Skin epidermis (tissue), 12 donors: ENCODE data around the gene TMEM132D.

Experiments used
- H3K27ac ChIP-seq, 21 experiments: fragments of 200-600 bp; sonication (generic) in 11 of 21; one replicate each; pipeline ENCODE4 v1.5.0; 2020; ENCODE audit warnings: mild to moderate bottlenecking in 3 of 21, inconsistent platforms in 2 of 21, moderate library complexity in 2 of 21
- H3K4me3 ChIP-seq, 7 experiments: fragments of 200-600 bp; sonication (generic) in 2 of 7; one replicate each; pipeline ENCODE4 v1.5.0; 2020; ENCODE audit warnings: inconsistent platforms in 2 of 7, mild to moderate bottlenecking in 2 of 7, moderate library complexity in 1 of 7

The TMEM132D gene

GRCh38 chr12:129325566-129325965, 578.3 kb downstream of the TMEM132D start:
- no peak overlapping the region for H3K27ac ChIP-seq
- no peak overlapping the region for H3K4me3 ChIP-seq

GRCh38 chr12:129312048-129312447, 591.8 kb downstream of the TMEM132D start:
- no peak overlapping the region for H3K4me3 ChIP-seq
- H3K27ac ChIP-seq = no peak overlapping the region

GRCh38 chr12:129310346-129310745, 593.5 kb downstream of the TMEM132D start:
- no peak overlapping the region for H3K4me3 ChIP-seq
- no peak overlapping the region for H3K27ac ChIP-seq

GRCh38 chr12:129305851-129306250, 598.0 kb downstream of the TMEM132D start:
- H3K27ac ChIP-seq = no peak overlapping the region
- no peak overlapping the region for H3K4me3 ChIP-seq

- Histone ChIP-seq H3K27ac (no peak overlapping the region), H3K4me3 (no peak overlapping the region)
Observed at GRCh38 chr12:129304529-129304928, 599.3 kb downstream of the TMEM132D start.

- Histone ChIP-seq H3K4me3 (no peak overlapping the region), H3K27ac (no peak overlapping the region)
Observed at GRCh38 chr12:129300011-129300410, 603.8 kb downstream of the TMEM132D start.

- no peak overlapping the region for H3K27ac ChIP-seq
- no peak overlapping the region for H3K4me3 ChIP-seq
Observed at GRCh38 chr12:129298921-129299320, 604.9 kb downstream of the TMEM132D start.

GRCh38 chr12:129296671-129297070, 607.2 kb downstream of the TMEM132D start:
- no peak overlapping the region for H3K4me3 ChIP-seq
- no peak overlapping the region for H3K27ac ChIP-seq

- no peak overlapping the region for H3K4me3 ChIP-seq
Observed at GRCh38 chr12:129294868-129295267, 609.0 kb downstream of the TMEM132D start.

GRCh38 chr12:129279771-129280170, 624.1 kb downstream of the TMEM132D start:
- no peak overlapping the region for H3K27ac ChIP-seq
- no peak overlapping the region for H3K4me3 ChIP-seq

More at GRCh38 chr12:129294868-129295267, 609.0 kb downstream of the TMEM132D start:
- H3K27ac ChIP-seq = no peak overlapping the region

- no peak overlapping the region for H3K27ac ChIP-seq
- H3K4me3 ChIP-seq = no peak overlapping the region
Observed at GRCh38 chr12:129276361-129277060, 627.3 kb downstream of the TMEM132D start.

- no peak overlapping the region for H3K27ac ChIP-seq
Observed at GRCh38 chr12:129269756-129270495, 633.9 kb downstream of the TMEM132D start.

GRCh38 chr12:129258781-129259318, 645.0 kb downstream of the TMEM132D start:
- H3K4me3 ChIP-seq = no peak overlapping the region

More at GRCh38 chr12:129269756-129270495, 633.9 kb downstream of the TMEM132D start:
- no peak overlapping the region for H3K4me3 ChIP-seq

GRCh38 chr12:129257524-129257923, 646.3 kb downstream of the TMEM132D start:
- Histone ChIP-seq H3K4me3 (no peak overlapping the region), H3K27ac (no peak overlapping the region)

More at GRCh38 chr12:129258781-129259318, 645.0 kb downstream of the TMEM132D start:
- H3K27ac ChIP-seq = no peak overlapping the region

GRCh38 chr12:129246630-129247029, 657.2 kb downstream of the TMEM132D start:
- Histone ChIP-seq H3K4me3 (no peak overlapping the region), H3K27ac (no peak overlapping the region)

- Histone ChIP-seq H3K27ac (no peak overlapping the region), H3K4me3 (no peak overlapping the region)
Observed at GRCh38 chr12:129245769-129246168, 658.1 kb downstream of the TMEM132D start.

GRCh38 chr12:129241852-129242251, 662.0 kb downstream of the TMEM132D start:
- Histone ChIP-seq H3K4me3 (no peak overlapping the region), H3K27ac (no peak overlapping the region)

GRCh38 chr12:129237881-129238280, 665.9 kb downstream of the TMEM132D start:
- no peak overlapping the region for H3K4me3 ChIP-seq
- no peak overlapping the region for H3K27ac ChIP-seq

GRCh38 chr12:129234209-129234608, 669.6 kb downstream of the TMEM132D start:
- Histone ChIP-seq H3K27ac (no peak overlapping the region), H3K4me3 (no peak overlapping the region)

GRCh38 chr12:129231491-129231890, 672.3 kb downstream of the TMEM132D start:
- Histone ChIP-seq H3K27ac (no peak overlapping the region), H3K4me3 (no peak overlapping the region)

- H3K27ac ChIP-seq = no peak overlapping the region
- H3K4me3 ChIP-seq = no peak overlapping the region
Observed at GRCh38 chr12:129230995-129231394, 672.8 kb downstream of the TMEM132D start.
